WERI-Rb-1 (cell line): ENCODE data around the gene FBXL17.

ENCODE experiments used
- DNase-seq: peaks from one replicate; pipeline ENCODE4 v3.0.0-alpha.2; 2020
- H3K27ac ChIP-seq: fragments of 250-450 bp; sonication (Bioruptor Pico); 2 replicates; pipeline ENCODE4 v1.5.1; 2020; ENCODE audit warnings: mild to moderate bottlenecking, moderate library complexity
- H3K27me3 ChIP-seq: fragments of 250-450 bp; sonication (Bioruptor Pico); 2 replicates; pipeline ENCODE4 v1.5.1; 2021; ENCODE audit warnings: mild to moderate bottlenecking, low read depth, moderate library complexity; ENCODE audit not compliant: insufficient read depth, severe bottlenecking
- H3K36me3 ChIP-seq: fragments of 250-450 bp; sonication (Bioruptor Pico); 2 replicates; pipeline ENCODE4 v1.5.1; 2020; ENCODE audit warnings: mild to moderate bottlenecking, moderate library complexity
- H3K4me3 ChIP-seq: 2 replicates; pipeline ENCODE4 v1.5.1; 2011; ENCODE audit warnings: low read depth, mild to moderate bottlenecking, control low read depth, low read length
- H3K9me3 ChIP-seq: fragments of 250-450 bp; sonication (Bioruptor Pico); 2 replicates; pipeline ENCODE4 v1.5.1; 2021; ENCODE audit warnings: mild to moderate bottlenecking, moderate library complexity; ENCODE audit not compliant: severe bottlenecking
- CTCF ChIP-seq: IDR thresholded peaks from 2 replicates; pipeline ENCODE4 v1.5.1; 2011; ENCODE audit warnings: low read depth, mild to moderate bottlenecking, control low read depth, inconsistent platforms, low read length

The FBXL17 gene

GRCh38 chr5:107817436-107817835 is 564.5 kb downstream of the FBXL17 start:
- H3K36me3 ChIP-seq = no peaks in the 10 kb centered on the region
- H3K4me3 ChIP-seq = no peak overlapping the region
- TF ChIP-seq CTCF = no peak
- no peaks in the 10 kb centered on the region for H3K27me3 ChIP-seq
- no peak for DNase-seq
- peaks cover 4% of the 10 kb centered on the region for H3K9me3 ChIP-seq
- H3K27ac ChIP-seq = no peak overlapping the region

GRCh38 chr5:107815109-107815508 is 566.8 kb downstream of the FBXL17 start:
- no peak overlapping the region for H3K4me3 ChIP-seq
- H3K27me3 ChIP-seq = no peaks in the 10 kb centered on the region
- DNase-seq = no peak
- TF ChIP-seq CTCF = no peak
- no peaks in the 10 kb centered on the region for H3K9me3 ChIP-seq
- H3K36me3 ChIP-seq = no peaks in the 10 kb centered on the region
- no peak overlapping the region for H3K27ac ChIP-seq

- no peak overlapping the region for H3K4me3 ChIP-seq
- no peaks in the 10 kb centered on the region for H3K27me3 ChIP-seq
- H3K9me3 ChIP-seq = no peaks in the 10 kb centered on the region
- no peak overlapping the region for H3K27ac ChIP-seq
- TF ChIP-seq CTCF = no peak
- DNase-seq = peak; percentile 27
- H3K36me3 ChIP-seq = no peaks in the 10 kb centered on the region
Measured at GRCh38 chr5:107814183-107814827, 567.6 kb downstream of the FBXL17 start.

GRCh38 chr5:107813559-107813958 is 568.3 kb downstream of the FBXL17 start:
- DNase-seq = no peak
- Histone ChIP-seq H3K27ac (no peak overlapping the region), H3K27me3 (no peaks in the 10 kb centered on the region), H3K9me3 (no peaks in the 10 kb centered on the region), H3K36me3 (no peaks in the 10 kb centered on the region), H3K4me3 (no peak overlapping the region)
- TF ChIP-seq CTCF = no peak

GRCh38 chr5:107812570-107813141 is 569.2 kb downstream of the FBXL17 start:
- Histone ChIP-seq H3K27me3 (no peaks in the 10 kb centered on the region), H3K27ac (no peak overlapping the region), H3K36me3 (no peaks in the 10 kb centered on the region), H3K9me3 (no peaks in the 10 kb centered on the region), H3K4me3 (no peak overlapping the region)
- no peak for TF ChIP-seq CTCF
- DNase-seq = no peak
